ENCODE results near the gene ZNF324. TPM values are rescaled to one million over a fixed set of nuclear protein-coding genes. Genes with fewer than 3 reads are reported as not detected.

The ZNF324 gene
- total RNA-seq, 2 experiments from 2014 or later: 7.0 to 8.3 TPM

DNA sequence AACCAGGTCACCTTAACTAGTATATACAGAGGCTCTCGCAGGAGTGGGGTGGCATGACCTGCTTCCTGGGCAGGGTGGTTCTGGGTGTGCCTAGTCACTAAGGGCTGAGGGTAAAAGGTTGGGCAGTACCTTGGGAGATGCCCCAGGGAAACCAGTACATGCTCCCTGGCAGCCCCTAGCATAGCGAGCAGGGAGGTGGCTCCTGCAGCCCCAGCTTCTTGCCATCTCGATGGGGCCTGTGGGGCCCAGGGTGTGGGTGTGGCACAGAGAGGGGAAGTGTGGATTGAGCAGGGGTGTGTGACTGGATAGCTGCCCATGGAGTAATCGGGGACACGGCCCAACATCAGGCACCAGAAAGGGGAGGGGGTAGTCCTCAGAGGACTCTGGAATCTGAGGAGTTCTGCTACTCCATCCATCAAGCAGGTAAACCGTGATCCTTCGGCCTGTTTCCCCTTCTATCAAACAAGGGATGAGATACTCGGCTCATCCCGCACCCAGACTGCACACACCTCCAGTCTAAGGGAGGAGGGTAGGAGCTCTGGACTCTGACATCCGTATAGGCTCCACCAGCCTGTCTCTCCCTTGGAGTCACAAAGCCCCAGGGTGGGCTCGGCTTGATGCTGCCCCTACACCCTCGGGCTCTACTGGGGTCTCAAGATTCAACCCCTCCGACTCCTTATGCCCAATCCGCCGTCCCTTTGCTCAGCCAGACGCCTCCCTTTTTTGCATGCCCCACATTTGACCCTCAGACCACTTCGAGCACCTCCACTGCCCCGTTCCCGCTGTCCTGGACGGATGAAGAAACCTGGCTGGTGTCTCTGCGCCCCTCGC is 51.6 kb downstream of the ZNF324 start:
- Mint-ChIP-seq H3K4me3 (peak overlapping the region; percentile 88), H3K9me3 (no peaks in the 10 kb centered on the region), H3K27me3 (no peaks in the 10 kb centered on the region), H3K36me3 (peaks cover 18% of the 10 kb centered on the region), H3K4me1 (ENCODE audit: low read depth) (peaks cover 34% of the 10 kb centered on the region), H3K27ac (peak overlapping the region; percentile 88)
- intact Hi-C loops (cut with micrococcal nuclease): loop anchor here (1.0 to 2.0 kb wide), 10 partner anchors 19 to 336 kb away; partner anchors contain the start of genes MZF1, TRIM28, ZNF274 and ZSCAN22
- DNase-seq: peak; percentile 34
- CTCF ChIA-PET: interaction anchor here (0.6 to 4.8 kb wide), 15 partner anchors 18 to 1236 kb away, joined by 3 to 65 read pairs (median 9); partner anchors contain the start of genes CHMP2A, TRIM28, UBE2M and ZNF135
- POLR2A ChIA-PET: interaction anchor here (0.6 to 4.1 kb wide), 8 partner anchors 13 to 60 kb away, joined by 3 to 35 read pairs (median 6); partner anchors contain the start of gene TRIM28

DNA sequence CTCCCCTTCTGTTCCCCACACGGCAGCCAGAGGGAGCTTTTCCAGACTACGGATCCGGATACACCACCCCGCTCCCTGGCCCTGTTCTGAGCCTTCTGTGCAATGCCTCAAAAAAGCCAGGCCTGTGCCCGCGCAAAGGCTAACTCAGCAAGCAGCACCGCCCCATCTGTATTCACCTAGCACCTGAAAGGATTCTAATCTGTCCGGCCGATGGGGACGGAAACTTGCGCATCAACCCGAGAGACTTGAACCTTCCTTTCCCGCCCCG is 52.1 kb downstream of the ZNF324 start:
- no peaks in the 10 kb centered on the region for H3K9me3 Mint-ChIP-seq

GRCh38 chr19:58519355-58520256 is 52.7 kb downstream of the ZNF324 start, which contains the start of gene ZBTB45:
TSS of gene ZBTB45 (minus strand) at chr19:58519810. CDS start at chr19:58517673, 2,137 bp downstream.
- intact Hi-C loops (cut with micrococcal nuclease): loop anchor here (1.0 to 2.0 kb wide), 10 partner anchors 20 to 337 kb away; partner anchors contain the start of genes MZF1, TRIM28, ZNF274 and ZSCAN22

More for the DNA sequence above, 52.1 kb downstream of the ZNF324 start:
- intact Hi-C loops (cut with micrococcal nuclease): loop anchor here (1.0 to 2.0 kb wide), 10 partner anchors 20 to 336 kb away; partner anchors contain the start of genes MZF1, TRIM28, ZNF274 and ZSCAN22
- Mint-ChIP-seq H3K27me3 (no peaks in the 10 kb centered on the region), H3K4me1 (ENCODE audit: low read depth) (peaks cover 32% of the 10 kb centered on the region), H3K36me3 (peaks cover 17% of the 10 kb centered on the region), H3K27ac (peak overlapping the region; percentile 88), H3K4me3 (peak overlapping the region; percentile 88)
- peak; percentile 75 for DNase-seq
- ChIA-PET CTCF (interaction anchor here (0.6 to 4.8 kb wide), 17 partner anchors 10 to 1236 kb away, joined by 3 to 65 read pairs (median 9); partner anchors contain the start of genes CHMP2A, TRIM28, UBE2M and ZNF135), POLR2A (interaction anchor here (1.1 to 4.1 kb wide), 9 partner anchors 19 to 63 kb away, joined by 3 to 35 read pairs (median 7); partner anchors contain the start of gene TRIM28)

GRCh38 chr19:58520257-58520599 is 53.3 kb downstream of the ZNF324 start:
- POLR2A ChIA-PET: interaction anchor here (0.8 to 4.1 kb wide), 17 partner anchors 18 to 257 kb away, joined by 3 to 35 read pairs (median 5); partner anchors contain the start of genes CHMP2A and TRIM28
- no peak for DNase-seq
- peak overlapping the region; percentile 88 for H3K4me3 Mint-ChIP-seq
- H3K4me1 Mint-ChIP-seq (ENCODE audit: low read depth): peaks cover 29% of the 10 kb centered on the region
- intact Hi-C loops (cut with micrococcal nuclease): no loop called here
- CTCF ChIA-PET: interaction anchor here (0.6 to 4.8 kb wide), 34 partner anchors 8 to 533 kb away, joined by 3 to 65 read pairs (median 6); partner anchors contain the start of genes CHMP2A, ERVK3-1, SLC27A5 and TRIM28
- H3K36me3 Mint-ChIP-seq: peaks cover 14% of the 10 kb centered on the region
- peak overlapping the region; percentile 88 for H3K27ac Mint-ChIP-seq
- H3K9me3 Mint-ChIP-seq: no peaks in the 10 kb centered on the region
- no peaks in the 10 kb centered on the region for H3K27me3 Mint-ChIP-seq

More at GRCh38 chr19:58519355-58520256, 52.7 kb downstream of the ZNF324 start, which contains the start of gene ZBTB45:
- no peaks in the 10 kb centered on the region for H3K9me3 Mint-ChIP-seq
- H3K4me3 Mint-ChIP-seq: peak within 1 kb of the TSS; percentile 88
- peak within 1 kb of the TSS; percentile 88 for H3K27ac Mint-ChIP-seq
- H3K4me1 Mint-ChIP-seq (ENCODE audit: low read depth): peaks cover 32% of the 10 kb centered on the region
- no peaks in the 10 kb centered on the region for H3K27me3 Mint-ChIP-seq
- CTCF ChIA-PET: interaction anchor here (0.6 to 4.8 kb wide), 35 partner anchors 9 to 533 kb away, joined by 3 to 65 read pairs (median 6); partner anchors contain the start of genes CHMP2A, ERVK3-1, SLC27A5 and TRIM28
- DNase-seq: peak; percentile 95
- H3K36me3 Mint-ChIP-seq: peaks cover 16% of the 10 kb centered on the region
- POLR2A ChIA-PET: interaction anchor here (0.8 to 4.1 kb wide), 17 partner anchors 18 to 256 kb away, joined by 3 to 35 read pairs (median 5); partner anchors contain the start of genes CHMP2A and TRIM28

- Mint-ChIP-seq H3K27me3 (no peaks in the 10 kb centered on the region), H3K4me3 (no peak overlapping the region), H3K4me1 (ENCODE audit: low read depth) (peaks cover 18% of the 10 kb centered on the region), H3K36me3 (peaks cover 3% of the 10 kb centered on the region), H3K27ac (peak overlapping the region; percentile 2), H3K9me3 (no peaks in the 10 kb centered on the region)
- intact Hi-C loops (cut with micrococcal nuclease): no loop called here
- ChIA-PET POLR2A (interaction anchor here (4.1 kb wide), 1 partner anchor 23 kb away, joined by 35 read pairs; the partner anchor contains the start of gene TRIM28), CTCF (interaction anchor here (4.2 to 4.8 kb wide), 2 partner anchors 39 to 59 kb away, joined by 39 to 65 read pairs; partner anchors contain the start of gene UBE2M)
- DNase-seq: no peak
Observed at GRCh38 chr19:58521651-58522050, 54.8 kb downstream of the ZNF324 start.

DNA sequence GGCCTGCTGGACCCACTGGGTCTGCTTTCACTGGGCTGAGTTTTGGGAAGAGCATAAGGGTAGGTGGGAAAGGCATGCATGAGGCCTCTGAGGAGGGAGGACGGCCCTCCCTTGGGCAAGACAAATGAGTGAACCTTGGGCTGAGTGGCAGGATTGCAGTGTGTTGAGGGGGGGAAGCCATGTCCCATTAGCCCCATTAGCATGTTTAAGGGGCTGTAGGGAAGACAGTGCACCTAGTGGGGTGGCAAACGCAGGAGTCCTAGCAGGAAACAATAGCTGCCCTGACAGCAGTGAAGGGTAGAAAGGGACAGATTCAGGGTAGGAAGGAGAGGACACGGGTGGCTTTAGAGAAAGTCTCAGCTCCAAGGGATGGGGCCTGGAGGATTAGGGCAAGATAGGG is 55.8 kb downstream of the ZNF324 start:
- Mint-ChIP-seq H3K27ac (no peak overlapping the region), H3K27me3 (no peaks in the 10 kb centered on the region), H3K4me1 (ENCODE audit: low read depth) (peaks cover 18% of the 10 kb centered on the region), H3K4me3 (no peak overlapping the region), H3K36me3 (peaks cover 3% of the 10 kb centered on the region), H3K9me3 (no peaks in the 10 kb centered on the region)
- CTCF ChIA-PET: interaction anchor here (4.8 kb wide), 1 partner anchor 57 kb away, joined by 65 read pairs; no protein-coding TSS in a partner anchor
- intact Hi-C loops (cut with micrococcal nuclease): no loop called here
- POLR2A ChIA-PET: no interaction called here
- DNase-seq: no peak

Other genes with a start within 250 kb of the ZNF324 start
- gene ZNF544, start 238.2 kb upstream of the ZNF324 start, total RNA-seq: 10 to 100 TPM; 39.6 to 45.4 TPM
- gene ZNF8, start 188.1 kb upstream of the ZNF324 start, total RNA-seq: 1 to 10 TPM; 3.7 to 3.9 TPM
- gene ERVK3-1, start 161.7 kb upstream of the ZNF324 start, total RNA-seq: 10 to 100 TPM; 37.1 to 42.3 TPM
- gene ZSCAN22, start 140.1 kb upstream of the ZNF324 start, total RNA-seq: 1 to 10 TPM; 3.1 to 3.3 TPM
- 10 to 100 TPM in 1 of 2 experiments, 1 to 10 TPM in 1; 9.9 to 12.9 TPM for gene A1BG, start 113.6 kb upstream of the ZNF324 start, total RNA-seq
- under 1 TPM; 0.31 to 0.93 TPM for gene ZNF497, start 104.3 kb upstream of the ZNF324 start, total RNA-seq
- 1 to 10 TPM; 2.1 to 2.4 TPM for gene ZNF837, start 86.0 kb upstream of the ZNF324 start, total RNA-seq
- 1,000 to 10,000 TPM; 1,415 to 1,438 TPM for gene RPS5, start 79.8 kb upstream of the ZNF324 start, total RNA-seq
- gene RNF225, start 71.4 kb upstream of the ZNF324 start, total RNA-seq: under 1 TPM; 0.21 to 0.31 TPM
- gene ZNF584, start 58.4 kb upstream of the ZNF324 start, total RNA-seq: 10 to 100 TPM in 1 of 2 experiments, 1 to 10 TPM in 1; 8.3 to 10.7 TPM
- 1 to 10 TPM; 3.1 to 3.6 TPM for gene ZNF132, start 26.9 kb upstream of the ZNF324 start, total RNA-seq
- gene ZNF324B, start 15.5 kb upstream of the ZNF324 start, total RNA-seq: 1 to 10 TPM; 7.7 to 7.8 TPM
- gene ZNF446, start 9.3 kb downstream of the ZNF324 start, total RNA-seq: 1 to 10 TPM; 6.4 to 7.5 TPM
- gene SLC27A5, start 44.9 kb downstream of the ZNF324 start, total RNA-seq: 10 to 100 TPM; 16.7 to 17.0 TPM
- gene ZBTB45, start 52.7 kb downstream of the ZNF324 start, total RNA-seq: 1 to 10 TPM; 9.9 to 10.0 TPM
- 100 to 1,000 TPM; 404 to 408 TPM for gene TRIM28, start 77.0 kb downstream of the ZNF324 start, total RNA-seq
- gene CHMP2A, start 88.0 kb downstream of the ZNF324 start, total RNA-seq: 100 to 1,000 TPM; 120 to 122 TPM
- 100 to 1,000 TPM; 107 to 111 TPM for gene UBE2M, start 91.5 kb downstream of the ZNF324 start, total RNA-seq
- gene MZF1, start 106.3 kb downstream of the ZNF324 start, total RNA-seq: 10 to 100 TPM; 13.3 to 14.4 TPM

All from activated CD4-positive, alpha-beta memory T cell treated with anti-CD3 and anti-CD28 coated beads for 36 hours (primary cell).